PC-9 (cell line): Measurements from ENCODE around the gene PSMB5. TPM values are rescaled to one million over a fixed set of nuclear protein-coding genes. Genes with fewer than 3 reads are reported as not detected.

Experiments used
- BruUV-seq: library from RNA; stranded (reverse); fragments of 400-500 nt; replicated peaks from 2 replicates; lab custom pipeline; 2021; lab: Mats Ljungman, UMichigan
- CTCF ChIA-PET: fragments of 300-600 bp; sonication (Branson Sonifier 250); formaldehyde crosslinking; loops from one replicate; lab custom pipeline; 2022; ENCODE audit warnings: antibody characterized with exemption; lab: Charles Lee
- POLR2A ChIA-PET: fragments of 300-600 bp; sonication (Branson Sonifier 250); formaldehyde crosslinking; loops from one replicate; lab custom pipeline; 2022; ENCODE audit warnings: antibody characterized with exemption; ENCODE audit not compliant: unreplicated experiment; lab: Charles Lee
- DNase-seq, 2 experiments: peaks; one replicate each; pipeline versions ENCODE4 v3.0.0 to v3.0.0-alpha.2; 2015 to 2022; ENCODE audit warnings: mixed read lengths in 1 of 2
- H2AFZ ChIP-seq: fragments of 200-600 bp; sonication (generic); 2 replicates; pipeline ENCODE4 v1.8.1; 2017; ENCODE audit warnings: antibody characterized with exemption
- H3F3A ChIP-seq: fragments of 200-600 bp; sonication (generic); 2 replicates; pipeline ENCODE4 v1.8.1; 2017; ENCODE audit warnings: antibody characterized with exemption, mild to moderate bottlenecking, low read depth; ENCODE audit not compliant: insufficient read depth
- H3K27ac ChIP-seq: fragments of 200-600 bp; sonication (generic); 2 replicates; pipeline ENCODE4 v1.6.1; 2016; ENCODE audit warnings: mixed run types
- H3K27me3 ChIP-seq: fragments of 200-600 bp; sonication (generic); 2 replicates; pipeline ENCODE4 v1.6.1; 2016; ENCODE audit warnings: low read depth, mixed run types; ENCODE audit not compliant: insufficient read depth
- H3K36me3 ChIP-seq: fragments of 200-600 bp; sonication (generic); 2 replicates; pipeline ENCODE4 v1.6.1; 2016; ENCODE audit warnings: low read depth, mixed run types
- H3K4me1 ChIP-seq: fragments of 200-600 bp; sonication (generic); replicated peaks from 2 replicates; pipeline ENCODE4 v1.6.1; 2016; ENCODE audit warnings: mixed run types; ENCODE audit not compliant: insufficient read depth
- H3K4me2 ChIP-seq: fragments of 200-600 bp; sonication (generic); 2 replicates; pipeline ENCODE4 v1.6.1; 2017; ENCODE audit warnings: mixed run types
- H3K4me3 ChIP-seq: fragments of 200-600 bp; sonication (generic); 2 replicates; pipeline ENCODE4 v1.6.1; 2016; ENCODE audit warnings: mixed run types
- H3K79me2 ChIP-seq: fragments of 200-600 bp; sonication (generic); 2 replicates; pipeline ENCODE4 v1.6.1; 2017; ENCODE audit warnings: low read depth, mixed run types
- H3K9me2 ChIP-seq: fragments of 200-600 bp; sonication (generic); 2 replicates; pipeline ENCODE4 v1.8.1; 2017; ENCODE audit warnings: mild to moderate bottlenecking; ENCODE audit not compliant: insufficient read depth
- H3K9me3 ChIP-seq: fragments of 200-600 bp; sonication (generic); 2 replicates; pipeline ENCODE4 v1.8.1; 2016; ENCODE audit warnings: low read depth; ENCODE audit not compliant: insufficient read depth
- H4K20me1 ChIP-seq: fragments of 200-600 bp; sonication (generic); 2 replicates; pipeline ENCODE4 v1.8.1; 2017; ENCODE audit not compliant: insufficient read depth
- CTCF ChIP-seq: fragments of 200-600 bp; sonication (generic); conservative IDR thresholded peaks from 2 replicates; pipeline ENCODE4 v1.6.1; 2017; ENCODE audit warnings: mixed run types, antibody characterized with exemption, mild to moderate bottlenecking, moderate library complexity
- EZH2 ChIP-seq: fragments of 200-600 bp; sonication (generic); IDR thresholded peaks from 2 replicates; pipeline ENCODE4 v1.8.0; 2017; ENCODE audit warnings: antibody characterized with exemption, low read depth
- intact Hi-C: fragments of 100-400 bp; cut with micrococcal nuclease; formaldehyde crosslinking; loops from one replicate; pipeline ENCODE4 v1.10.0; 2022; ENCODE audit not compliant: unreplicated experiment
- total RNA-seq: library from RNA; stranded (reverse); gene quantifications from 2 replicates; pipeline ENCODE4 v1.2.3, GENCODE V29; 2021

Gene PSMB5
- total RNA-seq, 1 experiment from 2014 or later = 122 TPM

- Histone ChIP-seq H3K4me2 (no peak overlapping the region), H4K20me1 (no peaks in the 10 kb centered on the region), H3K79me2 (no peaks in the 10 kb centered on the region), H3F3A (no peaks in the 10 kb centered on the region), H3K9me3 (no peaks in the 10 kb centered on the region), H3K4me1 (no peaks in the 10 kb centered on the region), H2AFZ (no peak overlapping the region), H3K27me3 (no peaks in the 10 kb centered on the region), H3K4me3 (no peak overlapping the region), H3K36me3 (no peaks in the 10 kb centered on the region; the same call in 1 of the 2 replicates), H3K27ac (no peak overlapping the region), H3K9me2 (no peaks in the 10 kb centered on the region)
- POLR2A ChIA-PET = interaction anchor here (0.6 kb wide), 1 partner anchor 27 kb away, joined by 4 read pairs; no protein-coding TSS in a partner anchor
- CTCF ChIA-PET = interaction anchor here (0.7 kb wide), 1 partner anchor 31 kb away, joined by 3 read pairs; no protein-coding TSS in a partner anchor
- no peak for DNase-seq
- intact Hi-C loops = no loop called here
- no TSS peak for BruUV-seq
- TF ChIP-seq EZH2 (no peak), CTCF (no peak)
Observed at GRCh38 chr14:23023795-23024152, 10.9 kb downstream of the PSMB5 start.

DNA sequence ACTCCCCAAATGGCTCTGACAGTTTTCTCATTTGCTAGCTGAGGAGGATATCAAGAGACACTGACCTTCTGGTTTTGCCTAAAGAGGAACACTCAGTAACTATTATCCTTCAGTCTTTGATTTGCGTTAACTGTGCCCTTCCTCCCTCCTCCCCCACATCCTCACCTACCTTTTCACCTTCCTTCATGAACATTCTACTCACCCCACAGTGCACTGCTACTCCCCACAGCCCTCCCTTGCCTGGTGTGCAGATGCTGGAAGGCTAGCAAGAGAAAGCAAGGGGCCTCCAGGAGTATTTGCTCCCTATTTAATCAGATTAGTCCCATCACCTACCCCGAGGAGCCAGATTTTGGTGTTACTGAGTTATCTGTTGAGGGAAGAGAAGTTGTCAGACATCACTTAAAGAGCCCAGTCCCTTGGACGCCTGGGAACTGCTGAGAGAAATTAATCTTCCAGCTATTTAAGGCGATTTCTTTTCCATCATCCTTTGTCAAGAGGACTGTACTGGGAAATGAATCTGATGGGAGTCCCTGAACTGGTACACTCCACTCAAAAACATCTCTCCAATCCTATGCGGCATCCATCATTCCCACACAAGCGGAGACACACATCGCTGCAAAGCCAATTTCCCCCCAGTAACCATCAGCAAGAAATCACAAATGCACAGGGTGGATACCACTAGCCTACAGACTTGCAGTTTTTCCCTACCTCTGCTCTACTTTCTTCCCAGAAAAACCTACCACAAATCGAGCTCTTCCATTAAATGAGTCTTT, 11.5 kb downstream of the PSMB5 start:
- no peak overlapping the region for H3K4me3 ChIP-seq
- no peaks in the 10 kb centered on the region for H3K27me3 ChIP-seq
- BruUV-seq = no TSS peak
- intact Hi-C loops = no loop called here
- H3K36me3 ChIP-seq = no peaks in the 10 kb centered on the region
- POLR2A ChIA-PET = interaction anchor here (0.6 kb wide), 1 partner anchor 28 kb away, joined by 4 read pairs; no protein-coding TSS in a partner anchor
- TF ChIP-seq EZH2 = no peak
- TF ChIP-seq CTCF = no peak
- H3K79me2 ChIP-seq = no peaks in the 10 kb centered on the region
- DNase-seq = no peak
- no peak overlapping the region for H3K4me2 ChIP-seq
- H3K9me2 ChIP-seq = no peaks in the 10 kb centered on the region
- no peaks in the 10 kb centered on the region for H4K20me1 ChIP-seq
- no peaks in the 10 kb centered on the region for H3K9me3 ChIP-seq
- H3F3A ChIP-seq = no peaks in the 10 kb centered on the region
- no peaks in the 10 kb centered on the region for H3K4me1 ChIP-seq
- CTCF ChIA-PET = interaction anchor here (0.7 kb wide), 1 partner anchor 31 kb away, joined by 3 read pairs; no protein-coding TSS in a partner anchor
- no peak overlapping the region for H2AFZ ChIP-seq
- no peak overlapping the region for H3K27ac ChIP-seq

DNA sequence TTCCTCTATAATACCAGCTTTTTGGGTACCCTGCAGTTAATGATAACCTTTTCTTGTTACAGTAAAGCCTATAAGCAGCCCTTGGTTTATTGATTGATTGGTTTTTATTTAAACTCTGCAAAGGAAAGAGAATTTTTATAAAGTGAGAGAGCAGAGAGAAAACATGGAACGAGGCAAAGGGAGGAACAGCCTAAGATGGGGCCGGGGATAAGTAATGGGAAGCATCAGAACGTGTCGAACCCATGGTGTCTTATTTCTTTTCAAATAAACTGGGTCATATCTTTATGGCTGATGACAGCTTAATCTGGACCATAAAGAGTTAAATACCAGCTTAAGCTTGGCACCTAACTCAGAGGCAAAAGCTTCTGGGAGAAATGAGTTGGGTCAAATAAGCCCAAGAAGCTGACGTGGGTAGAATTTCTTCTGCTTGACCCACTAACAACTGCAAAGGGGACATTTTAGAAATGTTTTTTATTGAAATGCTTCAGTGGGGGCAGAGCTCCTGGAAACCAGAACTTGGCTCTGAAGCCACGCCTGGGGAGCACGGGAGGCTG, 12.7 kb downstream of the PSMB5 start:
- H3K27ac ChIP-seq = no peak overlapping the region
- no peaks in the 10 kb centered on the region for H3K9me3 ChIP-seq
- no peaks in the 10 kb centered on the region for H3K9me2 ChIP-seq
- no peaks in the 10 kb centered on the region for H3K27me3 ChIP-seq
- no peak for DNase-seq
- H2AFZ ChIP-seq = no peak overlapping the region
- intact Hi-C loops = no loop called here
- no TSS peak for BruUV-seq
- no peaks in the 10 kb centered on the region for H3K36me3 ChIP-seq
- H3K79me2 ChIP-seq = no peaks in the 10 kb centered on the region
- no peak overlapping the region for H3K4me2 ChIP-seq
- ChIA-PET CTCF (no interaction called here), POLR2A (no interaction called here)
- H4K20me1 ChIP-seq = no peaks in the 10 kb centered on the region
- H3F3A ChIP-seq = no peaks in the 10 kb centered on the region
- no peak overlapping the region for H3K4me3 ChIP-seq
- no peaks in the 10 kb centered on the region for H3K4me1 ChIP-seq
- no peak for TF ChIP-seq CTCF
- TF ChIP-seq EZH2 = no peak
